ENCODE measurements around the gene RELT.

Gene RELT

DNA sequence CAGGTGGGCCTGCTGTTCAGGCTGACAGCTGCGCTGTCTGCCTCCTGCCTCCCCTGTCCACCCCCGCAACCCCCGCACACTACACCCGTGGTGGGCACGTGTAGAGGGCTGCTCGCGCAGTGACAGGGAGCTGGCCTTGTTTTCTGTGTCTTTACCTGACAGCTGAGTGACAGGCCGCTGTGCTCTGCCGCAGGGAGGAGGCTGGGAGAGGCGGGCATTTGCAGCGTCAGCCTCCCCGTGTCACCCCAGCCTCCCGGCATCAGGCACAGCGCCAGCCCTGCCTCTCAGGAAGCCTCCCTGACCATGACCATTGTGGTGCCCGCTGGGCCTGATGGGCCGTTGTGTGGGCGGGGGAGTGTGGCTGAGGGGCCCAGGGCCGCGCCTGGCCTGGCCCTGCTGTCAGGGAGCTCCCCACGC lies 32.0 kb upstream of the RELT start:
- Histone ChIP-seq H3K36me3 (ENCODE audit: control insufficient read depth, insufficient read depth, low read length) (no peaks in the 10 kb centered on the region), H3K27me3 (replicated peaks; ENCODE audit: control insufficient read depth, insufficient read depth, low read length) (no peaks in the 10 kb centered on the region), H3K4me3 (replicated peaks; ENCODE audit: low read depth, low read length) (no peak overlapping the region)
- DNase-seq (ENCODE audit: extremely low read depth, insufficient read length): no peak
- TF ChIP-seq, protein P1, sequence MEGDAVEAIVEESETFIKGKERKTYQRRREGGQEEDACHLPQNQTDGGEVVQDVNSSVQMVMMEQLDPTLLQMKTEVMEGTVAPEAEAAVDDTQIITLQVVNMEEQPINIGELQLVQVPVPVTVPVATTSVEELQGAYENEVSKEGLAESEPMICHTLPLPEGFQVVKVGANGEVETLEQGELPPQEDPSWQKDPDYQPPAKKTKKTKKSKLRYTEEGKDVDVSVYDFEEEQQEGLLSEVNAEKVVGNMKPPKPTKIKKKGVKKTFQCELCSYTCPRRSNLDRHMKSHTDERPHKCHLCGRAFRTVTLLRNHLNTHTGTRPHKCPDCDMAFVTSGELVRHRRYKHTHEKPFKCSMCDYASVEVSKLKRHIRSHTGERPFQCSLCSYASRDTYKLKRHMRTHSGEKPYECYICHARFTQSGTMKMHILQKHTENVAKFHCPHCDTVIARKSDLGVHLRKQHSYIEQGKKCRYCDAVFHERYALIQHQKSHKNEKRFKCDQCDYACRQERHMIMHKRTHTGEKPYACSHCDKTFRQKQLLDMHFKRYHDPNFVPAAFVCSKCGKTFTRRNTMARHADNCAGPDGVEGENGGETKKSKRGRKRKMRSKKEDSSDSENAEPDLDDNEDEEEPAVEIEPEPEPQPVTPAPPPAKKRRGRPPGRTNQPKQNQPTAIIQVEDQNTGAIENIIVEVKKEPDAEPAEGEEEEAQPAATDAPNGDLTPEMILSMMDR (IDR thresholded peaks at IDR 0.05; ENCODE audit: insufficient read depth, low read length, poor library complexity, severe bottlenecking): no peak

DNA sequence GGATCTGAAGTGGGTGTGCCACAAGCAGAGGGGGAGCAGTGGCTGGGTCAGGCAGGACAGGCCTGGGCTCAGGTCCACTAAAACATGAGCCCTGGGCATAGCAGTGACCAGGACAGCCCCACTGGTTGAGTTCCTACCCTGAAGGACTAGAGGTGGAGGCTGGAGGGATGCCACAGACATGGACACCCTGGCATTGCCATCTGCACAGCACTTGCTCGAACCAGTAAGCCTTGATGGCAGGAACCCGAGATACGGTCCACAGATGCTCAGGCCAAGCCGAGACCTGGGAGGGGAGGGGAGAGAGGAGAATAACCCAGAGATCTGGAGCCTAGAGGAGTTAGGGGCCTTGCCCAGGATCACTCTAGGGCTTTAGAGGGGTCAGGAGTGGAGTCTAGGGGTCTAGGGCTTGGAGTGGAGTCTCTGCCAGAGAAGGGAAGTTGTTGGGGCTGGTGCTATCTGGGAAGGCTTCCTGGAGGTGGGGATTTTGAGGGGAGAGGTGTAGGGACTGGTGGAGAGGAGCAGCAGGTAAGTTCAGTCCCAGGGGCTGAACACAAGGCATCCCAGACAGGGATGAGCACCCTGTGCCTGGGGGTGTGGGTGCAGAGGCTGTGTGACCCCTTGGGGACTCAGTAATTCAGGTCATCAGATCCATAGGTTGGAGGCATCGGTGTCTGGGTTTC lies 30.6 kb upstream of the RELT start:
- Histone ChIP-seq H3K36me3 (ENCODE audit: control insufficient read depth, insufficient read depth, low read length) (no peaks in the 10 kb centered on the region), H3K27me3 (replicated peaks; ENCODE audit: control insufficient read depth, insufficient read depth, low read length) (no peaks in the 10 kb centered on the region), H3K4me3 (replicated peaks; ENCODE audit: low read depth, low read length) (no peak overlapping the region)
- TF ChIP-seq, protein P1 (IDR thresholded peaks at IDR 0.05; ENCODE audit: insufficient read depth, low read length, poor library complexity, severe bottlenecking): no peak
- no peak for DNase-seq (ENCODE audit: extremely low read depth, insufficient read length)

DNA sequence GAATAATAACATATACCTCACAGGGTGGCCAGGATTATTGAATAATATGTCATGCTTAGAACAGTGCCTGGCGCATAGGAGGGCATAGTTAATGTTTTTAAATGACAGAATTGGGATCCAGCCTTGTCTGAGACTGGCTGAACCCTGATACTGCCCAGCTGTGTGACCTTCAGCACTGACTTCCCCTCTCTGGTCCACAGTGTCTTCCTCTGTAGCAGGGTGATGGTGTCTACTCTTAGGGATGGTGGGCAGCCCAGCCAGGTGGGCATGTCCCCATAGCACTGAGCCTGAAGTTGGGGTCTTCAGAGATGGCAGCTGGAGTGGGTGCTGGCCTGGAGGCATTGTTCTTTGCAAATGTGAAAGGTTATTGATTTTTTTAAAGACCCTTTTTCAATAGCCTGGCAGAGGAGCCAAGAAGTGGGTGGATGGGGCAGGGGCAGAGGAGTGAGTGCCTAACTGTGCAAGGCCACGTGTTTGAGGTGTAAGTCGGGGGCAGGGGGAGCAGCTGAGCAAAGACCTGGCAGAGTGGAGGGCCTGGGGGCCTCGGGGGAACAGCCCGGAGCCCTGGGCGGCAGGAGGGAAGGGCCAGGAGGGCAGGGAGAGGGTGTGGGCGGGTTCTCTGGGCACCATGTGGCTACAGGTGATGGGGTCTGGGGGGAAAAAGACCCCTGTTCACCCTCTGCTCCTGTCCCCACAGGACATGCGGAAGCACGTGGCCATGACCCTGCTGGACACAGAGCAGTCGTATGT lies 29.8 kb upstream of the RELT start:
- DNase-seq (ENCODE audit: extremely low read depth, insufficient read length): no peak
- TF ChIP-seq, protein P1 (IDR thresholded peaks at IDR 0.05; ENCODE audit: insufficient read depth, low read length, poor library complexity, severe bottlenecking): no peak
- Histone ChIP-seq H3K27me3 (replicated peaks; ENCODE audit: control insufficient read depth, insufficient read depth, low read length) (no peaks in the 10 kb centered on the region), H3K4me3 (replicated peaks; ENCODE audit: low read depth, low read length) (no peak overlapping the region), H3K36me3 (ENCODE audit: control insufficient read depth, insufficient read depth, low read length) (no peaks in the 10 kb centered on the region)

DNA sequence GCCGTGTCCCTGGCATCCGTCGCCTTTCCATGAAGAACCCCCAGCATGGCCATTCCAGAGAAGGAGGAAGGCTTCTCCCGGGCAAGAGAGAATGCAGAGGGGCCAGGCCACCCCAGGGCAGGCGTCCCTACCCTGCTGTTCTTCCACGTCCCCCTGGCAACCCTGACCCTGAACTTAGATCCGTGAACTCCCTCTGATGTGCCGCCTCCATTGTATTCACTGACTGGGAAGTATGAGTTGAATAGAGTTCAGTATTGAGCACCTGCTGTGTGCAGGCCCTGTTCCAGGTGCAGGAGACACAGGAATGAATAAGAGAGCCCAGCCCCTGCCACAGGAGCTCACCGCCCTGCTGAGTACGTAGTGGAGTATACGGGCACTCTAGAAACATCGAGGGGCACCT lies 29.1 kb upstream of the RELT start:
- TF ChIP-seq, protein P1 (IDR thresholded peaks at IDR 0.05; ENCODE audit: insufficient read depth, low read length, poor library complexity, severe bottlenecking): no peak
- H3K4me3 ChIP-seq (replicated peaks; ENCODE audit: low read depth, low read length): no peak overlapping the region
- no peak for DNase-seq (ENCODE audit: extremely low read depth, insufficient read length)
- H3K36me3 ChIP-seq (ENCODE audit: control insufficient read depth, insufficient read depth, low read length): no peaks in the 10 kb centered on the region
- no peaks in the 10 kb centered on the region for H3K27me3 ChIP-seq (replicated peaks; ENCODE audit: control insufficient read depth, insufficient read depth, low read length)

DNA sequence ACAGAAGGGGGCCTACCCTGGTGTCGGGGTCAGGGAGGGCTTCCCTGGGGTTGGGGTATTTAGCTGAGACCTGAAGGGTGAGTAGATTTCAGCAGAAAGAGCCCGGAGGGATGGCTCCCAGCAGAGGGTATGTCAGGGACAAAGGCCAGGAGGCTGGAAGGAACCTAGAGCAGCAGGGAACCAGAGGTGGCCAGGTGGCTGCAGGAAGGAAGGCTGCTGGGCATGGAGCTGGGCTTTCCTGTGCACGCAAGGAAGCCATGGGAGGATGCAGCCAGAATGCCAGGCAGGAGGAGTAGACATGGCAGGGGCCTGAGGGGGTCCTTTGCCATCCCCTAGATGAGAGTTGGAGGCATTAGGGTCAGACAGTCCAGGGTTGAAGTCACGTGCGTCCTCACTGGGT lies 27.4 kb upstream of the RELT start:
- DNase-seq (ENCODE audit: extremely low read depth, insufficient read length): no peak
- TF ChIP-seq, protein P1 (IDR thresholded peaks at IDR 0.05; ENCODE audit: insufficient read depth, low read length, poor library complexity, severe bottlenecking): no peak
- H3K4me3 ChIP-seq (replicated peaks; ENCODE audit: low read depth, low read length): no peak overlapping the region
- no peaks in the 10 kb centered on the region for H3K36me3 ChIP-seq (ENCODE audit: control insufficient read depth, insufficient read depth, low read length)
- H3K27me3 ChIP-seq (replicated peaks; ENCODE audit: control insufficient read depth, insufficient read depth, low read length): no peaks in the 10 kb centered on the region

All from GM06990 (cell line).